ENCODE measurements around the gene PDIA5.

Gene PDIA5

GRCh38 chr3:123180791-123181190, 114.0 kb downstream of the PDIA5 start:
- H3K4me2 ChIP-seq (ENCODE audit: low read depth, low read length, poor library complexity, severe bottlenecking): no peak overlapping the region
- H3K9me2 ChIP-seq (replicated peaks; ENCODE audit: low read depth, low read length): no peaks in the 10 kb centered on the region
- H3K9me3 ChIP-seq (ENCODE audit: insufficient read depth, low read depth, low read length): no peaks in the 10 kb centered on the region
- H3K36me3 ChIP-seq (ENCODE audit: insufficient read depth, low read length): no peaks in the 10 kb centered on the region
- H3F3A ChIP-seq (ENCODE audit: low read depth): no peaks in the 10 kb centered on the region
- no peaks in the 10 kb centered on the region for H3K4me1 ChIP-seq (ENCODE audit: insufficient read depth, low read length, poor library complexity, severe bottlenecking)
- H4K20me1 ChIP-seq (ENCODE audit: insufficient read depth, low read length, poor library complexity, severe bottlenecking): no peaks in the 10 kb centered on the region
- TF ChIP-seq EZH2phosphoT487 (IDR thresholded peaks at IDR 0.05; ENCODE audit: borderline replicate concordance) (no peak), CTCF (conservative IDR thresholded peaks at IDR 0.05; ENCODE audit: low read length) (no peak)
- no peaks in the 10 kb centered on the region for H3K79me2 ChIP-seq (ENCODE audit: insufficient read depth, low read length)
- H3K4me3 ChIP-seq (ENCODE audit: low read length, poor library complexity, severe bottlenecking): no peak overlapping the region
- H3K27me3 ChIP-seq (ENCODE audit: insufficient read depth, low read length, poor library complexity, severe bottlenecking): no peaks in the 10 kb centered on the region
- no peak overlapping the region for H2AFZ ChIP-seq (ENCODE audit: low read length)
- no peak overlapping the region for H3K9ac ChIP-seq (ENCODE audit: low read depth, low read length, poor library complexity, severe bottlenecking)

GRCh38 chr3:123186695-123187094, 119.9 kb downstream of the PDIA5 start:
- Histone ChIP-seq H3K27me3 (ENCODE audit: insufficient read depth, low read length, poor library complexity, severe bottlenecking) (no peaks in the 10 kb centered on the region), H3K9ac (ENCODE audit: low read depth, low read length, poor library complexity, severe bottlenecking) (no peak overlapping the region), H3K4me2 (ENCODE audit: low read depth, low read length, poor library complexity, severe bottlenecking) (no peak overlapping the region), H3F3A (ENCODE audit: low read depth) (no peaks in the 10 kb centered on the region), H4K20me1 (ENCODE audit: insufficient read depth, low read length, poor library complexity, severe bottlenecking) (no peaks in the 10 kb centered on the region), H3K9me3 (ENCODE audit: insufficient read depth, low read depth, low read length) (no peaks in the 10 kb centered on the region), H3K4me1 (ENCODE audit: insufficient read depth, low read length, poor library complexity, severe bottlenecking) (no peaks in the 10 kb centered on the region), H3K4me3 (ENCODE audit: low read length, poor library complexity, severe bottlenecking) (no peak overlapping the region), H2AFZ (ENCODE audit: low read length) (no peak overlapping the region), H3K79me2 (ENCODE audit: insufficient read depth, low read length) (no peaks in the 10 kb centered on the region), H3K36me3 (ENCODE audit: insufficient read depth, low read length) (no peaks in the 10 kb centered on the region), H3K9me2 (replicated peaks; ENCODE audit: low read depth, low read length) (no peaks in the 10 kb centered on the region)
- TF ChIP-seq CTCF (conservative IDR thresholded peaks at IDR 0.05; ENCODE audit: low read length): no peak
- no peak for TF ChIP-seq EZH2phosphoT487 (IDR thresholded peaks at IDR 0.05; ENCODE audit: borderline replicate concordance)

- H3F3A ChIP-seq (ENCODE audit: low read depth): no peaks in the 10 kb centered on the region
- H3K9me2 ChIP-seq (replicated peaks; ENCODE audit: low read depth, low read length): no peaks in the 10 kb centered on the region
- no peaks in the 10 kb centered on the region for H3K36me3 ChIP-seq (ENCODE audit: insufficient read depth, low read length)
- no peaks in the 10 kb centered on the region for H3K4me1 ChIP-seq (ENCODE audit: insufficient read depth, low read length, poor library complexity, severe bottlenecking)
- no peak overlapping the region for H3K4me2 ChIP-seq (ENCODE audit: low read depth, low read length, poor library complexity, severe bottlenecking)
- no peaks in the 10 kb centered on the region for H4K20me1 ChIP-seq (ENCODE audit: insufficient read depth, low read length, poor library complexity, severe bottlenecking)
- H2AFZ ChIP-seq (ENCODE audit: low read length): no peak overlapping the region
- no peak overlapping the region for H3K9ac ChIP-seq (ENCODE audit: low read depth, low read length, poor library complexity, severe bottlenecking)
- no peaks in the 10 kb centered on the region for H3K9me3 ChIP-seq (ENCODE audit: insufficient read depth, low read depth, low read length)
- TF ChIP-seq CTCF (conservative IDR thresholded peaks at IDR 0.05; ENCODE audit: low read length): no peak
- TF ChIP-seq EZH2phosphoT487 (IDR thresholded peaks at IDR 0.05; ENCODE audit: borderline replicate concordance): no peak
- H3K79me2 ChIP-seq (ENCODE audit: insufficient read depth, low read length): no peaks in the 10 kb centered on the region
- H3K27me3 ChIP-seq (ENCODE audit: insufficient read depth, low read length, poor library complexity, severe bottlenecking): no peaks in the 10 kb centered on the region
- no peak overlapping the region for H3K4me3 ChIP-seq (ENCODE audit: low read length, poor library complexity, severe bottlenecking)
These were observed 121.2 kb downstream of the PDIA5 start for GRCh38 chr3:123188058-123188457.

Data from Loucy (cell line).